ENCODE data around the gene PALB2.
A peak's percentile ranks its signal among the peaks of the same experiment; 100 is the strongest.

The PALB2 gene

DNA sequence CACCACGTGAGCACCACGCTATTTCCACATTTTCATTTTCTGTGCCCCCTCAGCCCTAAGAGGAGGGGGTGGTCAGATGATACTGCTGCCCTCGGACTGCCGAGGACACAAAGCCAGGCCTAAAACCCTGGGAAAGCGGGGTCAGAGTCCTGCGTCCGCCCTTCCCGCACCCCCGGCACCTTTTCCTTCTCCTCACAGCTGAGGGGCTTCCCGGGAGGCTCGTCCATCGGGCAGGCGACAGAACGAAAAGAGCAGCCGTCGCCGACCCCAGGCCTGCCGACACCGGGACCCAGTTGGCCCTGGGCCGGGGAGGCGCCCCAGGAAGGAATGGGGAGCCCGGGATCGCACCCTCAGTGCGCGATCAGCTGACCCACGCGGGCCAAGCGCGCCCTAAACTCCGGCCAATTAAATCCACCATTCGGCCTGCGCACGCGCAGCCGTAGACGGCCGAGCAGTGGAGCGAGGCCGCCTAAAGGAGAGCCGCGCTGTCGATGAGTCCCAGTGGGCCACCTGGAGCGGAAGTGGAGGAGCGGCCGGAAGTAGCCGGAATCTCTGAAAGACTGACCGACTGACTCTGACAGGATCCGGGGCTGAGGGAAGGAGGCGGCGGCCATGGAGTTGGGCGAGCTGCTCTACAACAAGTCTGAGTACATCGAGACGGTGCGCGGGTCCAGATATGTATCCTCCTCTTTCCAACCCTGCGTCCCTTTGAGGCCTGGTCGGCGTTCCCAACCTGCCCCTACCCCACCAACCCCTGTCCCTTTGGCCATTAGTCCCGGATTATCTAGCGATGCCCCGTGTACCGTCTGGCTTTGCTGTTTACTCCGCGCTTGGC lies at the start of gene PALB2, which contains the start of gene DCTN5:
Gene PALB2, minus strand, starts transcription at position 380 of the 835 bp plus-strand sequence. Its CDS starts 153 bp downstream, at position 227.
Gene DCTN5, plus strand, starts transcription at position 536 of the 835 bp plus-strand sequence. Its CDS starts 77 bp downstream, at position 613.
- DNase-seq (ENCODE audit: low read depth in 2 of 2): peak; percentile 85 to 86

DNA sequence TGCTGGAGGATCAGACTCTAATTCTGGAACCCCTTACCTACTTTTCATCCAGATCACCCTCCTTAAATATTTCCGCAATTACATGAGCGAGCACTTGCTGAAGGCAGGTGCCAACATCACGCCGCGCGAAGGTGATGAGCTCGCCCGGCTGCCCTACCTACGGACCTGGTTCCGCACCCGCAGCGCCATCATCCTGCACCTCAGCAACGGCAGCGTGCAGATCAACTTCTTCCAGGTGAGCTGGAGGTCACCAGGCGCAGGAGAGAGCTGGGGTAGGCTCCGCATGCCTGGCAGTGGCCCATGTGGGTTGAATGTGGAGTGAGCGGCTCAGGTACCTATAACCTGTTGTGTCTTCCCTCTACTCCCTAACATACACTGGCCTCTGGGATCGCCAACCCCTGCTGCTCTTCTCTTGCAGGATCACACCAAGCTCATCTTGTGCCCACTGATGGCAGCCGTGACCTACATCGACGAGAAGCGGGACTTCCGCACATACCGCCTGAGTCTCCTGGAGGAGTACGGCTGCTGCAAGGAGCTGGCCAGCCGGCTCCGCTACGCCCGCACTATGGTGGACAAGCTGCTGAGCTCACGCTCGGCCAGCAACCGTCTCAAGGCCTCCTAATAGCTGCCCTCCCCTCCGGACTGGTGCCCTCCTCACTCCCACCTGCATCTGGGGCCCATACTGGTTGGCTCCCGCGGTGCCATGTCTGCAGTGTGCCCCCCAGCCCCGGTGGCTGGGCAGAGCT lies 48.5 kb upstream of the PALB2 start:
- no peak for DNase-seq (ENCODE audit: low read depth in 2 of 2)

DNA sequence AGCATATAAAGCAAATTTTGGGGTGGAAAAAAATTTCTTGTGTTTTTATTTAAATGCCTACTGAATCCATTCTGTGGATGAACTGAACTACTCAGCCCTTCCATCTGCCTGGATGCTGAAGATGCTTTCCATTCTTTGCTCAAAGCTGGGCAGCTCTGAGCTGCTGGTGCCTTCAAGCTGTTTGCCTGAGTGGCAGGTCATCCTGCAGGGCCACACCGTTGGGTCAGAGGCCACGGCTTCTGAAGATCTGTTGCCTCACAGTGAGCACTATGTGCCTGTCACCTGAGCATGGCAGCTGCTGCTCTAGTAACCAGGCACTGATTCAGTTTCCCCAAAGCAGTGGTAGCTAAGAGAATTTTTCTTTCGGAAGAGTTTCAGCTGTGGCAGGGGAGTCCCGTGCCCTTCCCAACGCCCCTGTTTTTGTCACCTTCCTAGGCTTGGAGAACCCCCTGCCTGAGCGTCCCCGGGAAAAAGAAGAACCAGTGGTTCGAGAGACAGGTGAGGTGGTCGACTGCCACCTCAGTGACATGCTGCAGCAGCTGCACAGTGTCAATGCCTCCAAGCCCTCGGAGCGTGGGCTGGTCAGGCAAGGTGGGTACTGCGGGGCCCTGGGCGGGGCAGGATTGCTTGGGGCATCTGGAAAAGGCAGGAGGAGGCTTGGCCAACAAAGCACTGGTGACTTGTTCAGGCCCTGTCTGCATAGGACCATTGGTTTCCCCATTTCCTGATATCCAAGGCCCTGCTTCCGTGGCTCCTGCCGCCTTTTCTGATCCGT lies 46.1 kb upstream of the PALB2 start:
- DNase-seq (ENCODE audit: low read depth in 2 of 2): no peak

DNA sequence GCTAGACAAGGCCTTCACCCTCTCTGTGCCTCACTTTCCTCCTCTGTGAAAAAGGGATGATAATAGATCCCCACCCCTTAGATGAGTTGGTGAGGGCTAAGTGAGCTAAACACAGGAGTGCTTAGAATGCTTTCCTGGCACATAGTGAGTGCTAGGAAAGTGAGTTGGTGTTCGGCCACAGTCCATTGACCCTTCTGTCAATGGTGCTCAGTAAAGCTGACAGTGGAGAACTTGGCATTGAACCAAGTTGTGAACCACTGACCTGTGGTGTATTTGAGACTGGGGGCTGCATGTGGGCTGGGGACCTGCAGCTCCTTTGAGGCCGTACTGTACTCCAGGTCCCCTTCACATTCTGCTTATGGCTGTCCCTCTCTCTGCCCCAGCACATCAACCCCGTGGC lies 42.4 kb upstream of the PALB2 start:
- DNase-seq (ENCODE audit: low read depth in 2 of 2): no peak

DNA sequence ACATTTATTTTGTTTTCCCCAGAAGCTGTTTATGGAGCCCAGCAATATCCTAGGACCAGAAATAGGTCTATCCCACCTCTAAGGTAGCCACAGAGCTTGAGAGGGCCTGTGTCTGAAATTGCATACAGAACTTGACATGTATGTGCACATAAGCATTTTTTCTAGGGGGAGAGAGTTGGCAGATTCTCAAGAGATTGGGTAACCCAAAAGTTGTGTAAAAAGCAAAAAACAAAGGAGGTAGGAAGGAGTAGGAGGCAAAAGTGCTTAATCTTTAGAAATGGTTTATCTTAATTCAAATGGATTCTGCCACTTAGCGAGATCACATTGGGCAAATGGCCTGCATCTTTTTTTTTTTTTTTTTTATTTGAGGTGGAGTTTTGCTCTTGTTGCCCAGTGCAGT lies 41.1 kb upstream of the PALB2 start:
- DNase-seq (ENCODE audit: low read depth in 2 of 2): no peak

DNA sequence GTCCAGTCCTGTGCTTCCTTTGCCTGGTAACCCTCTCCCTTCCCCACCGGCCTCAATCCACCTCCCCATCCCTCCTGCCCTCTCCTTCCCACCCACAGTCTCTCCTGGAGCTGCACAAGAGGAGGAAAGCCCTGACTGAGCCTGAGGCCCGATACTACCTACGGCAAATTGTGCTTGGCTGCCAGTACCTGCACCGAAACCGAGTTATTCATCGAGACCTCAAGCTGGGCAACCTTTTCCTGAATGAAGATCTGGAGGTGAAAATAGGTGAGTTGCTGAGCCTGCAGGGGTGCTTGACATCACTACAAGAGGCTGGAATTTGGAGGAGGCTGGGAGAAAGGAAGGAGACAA lies 38.9 kb upstream of the PALB2 start:
- no peak for DNase-seq (ENCODE audit: low read depth in 2 of 2)

DNA sequence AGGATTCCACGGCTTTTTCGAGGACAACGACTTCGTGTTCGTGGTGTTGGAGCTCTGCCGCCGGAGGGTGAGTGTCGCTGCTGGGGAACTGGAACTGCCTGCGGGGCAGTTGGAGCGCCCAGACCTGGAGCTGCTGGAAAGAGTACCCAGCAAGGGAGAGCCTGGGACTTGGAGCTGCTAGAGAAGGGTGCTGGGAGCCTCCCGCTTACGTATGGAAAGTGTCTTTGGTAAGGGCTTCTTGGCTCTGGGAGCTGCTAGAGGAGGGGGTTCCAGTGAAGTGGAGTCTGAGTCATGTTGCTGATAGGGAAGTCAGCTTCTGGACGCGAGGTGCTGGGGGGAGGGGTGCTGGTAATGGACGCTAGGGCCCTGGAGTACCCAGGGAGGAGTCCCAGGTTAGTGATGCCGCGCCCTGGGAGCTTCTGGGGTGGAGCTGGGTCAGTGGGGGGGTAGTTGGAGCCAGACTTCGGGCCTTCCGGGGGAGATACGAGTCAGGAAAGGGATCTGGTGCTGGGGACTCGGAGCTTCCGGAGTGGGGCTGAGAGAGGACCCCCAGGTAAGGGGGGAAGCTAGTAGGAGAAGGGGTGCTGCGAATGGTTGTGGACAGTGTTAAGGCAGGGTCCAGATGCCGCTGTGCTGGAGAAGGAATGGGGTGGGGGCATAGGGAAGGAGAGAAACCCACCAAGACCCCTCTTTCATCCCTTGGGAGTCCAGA lies 38.3 kb upstream of the PALB2 start:
- no peak for DNase-seq (ENCODE audit: low read depth in 2 of 2)

DNA sequence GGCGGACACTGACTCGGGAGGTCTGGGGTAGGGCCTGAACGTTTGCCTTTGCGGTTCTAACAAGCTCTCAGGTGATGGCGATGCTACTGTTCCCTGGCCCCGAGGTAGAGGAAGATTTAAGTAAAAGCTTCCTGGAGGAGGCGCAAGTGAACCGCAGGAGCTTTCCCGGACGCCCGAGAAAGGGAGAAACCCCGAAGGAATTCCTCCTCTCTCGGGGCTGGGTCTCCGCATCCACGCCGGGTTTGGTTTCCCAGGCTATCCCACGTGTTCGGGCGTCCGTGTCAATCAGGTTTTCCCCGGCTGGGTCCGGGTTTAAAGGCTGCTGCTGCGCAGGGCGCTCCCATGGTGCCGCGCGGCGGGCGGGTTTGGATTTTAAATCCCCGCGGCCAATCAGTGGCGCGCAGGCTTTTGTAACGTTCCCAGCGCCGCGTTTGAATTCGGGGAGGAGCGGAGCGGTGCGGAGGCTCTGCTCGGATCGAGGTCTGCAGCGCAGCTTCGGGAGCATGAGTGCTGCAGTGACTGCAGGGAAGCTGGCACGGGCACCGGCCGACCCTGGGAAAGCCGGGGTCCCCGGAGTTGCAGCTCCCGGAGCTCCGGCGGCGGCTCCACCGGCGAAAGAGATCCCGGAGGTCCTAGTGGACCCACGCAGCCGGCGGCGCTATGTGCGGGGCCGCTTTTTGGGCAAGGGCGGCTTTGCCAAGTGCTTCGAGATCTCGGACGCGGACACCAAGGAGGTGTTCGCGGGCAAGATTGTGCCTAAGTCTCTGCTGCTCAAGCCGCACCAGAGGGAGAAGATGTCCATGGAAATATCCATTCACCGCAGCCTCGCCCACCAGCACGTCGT lies 37.5 kb upstream of the PALB2 start, which contains the start of gene PLK1:
Gene PLK1, plus strand, starts transcription at position 460 of the 844 bp plus-strand sequence. Its CDS starts 44 bp downstream, at position 504.
- peak; percentile 69 to 78 for DNase-seq (ENCODE audit: low read depth in 2 of 2)

DNA sequence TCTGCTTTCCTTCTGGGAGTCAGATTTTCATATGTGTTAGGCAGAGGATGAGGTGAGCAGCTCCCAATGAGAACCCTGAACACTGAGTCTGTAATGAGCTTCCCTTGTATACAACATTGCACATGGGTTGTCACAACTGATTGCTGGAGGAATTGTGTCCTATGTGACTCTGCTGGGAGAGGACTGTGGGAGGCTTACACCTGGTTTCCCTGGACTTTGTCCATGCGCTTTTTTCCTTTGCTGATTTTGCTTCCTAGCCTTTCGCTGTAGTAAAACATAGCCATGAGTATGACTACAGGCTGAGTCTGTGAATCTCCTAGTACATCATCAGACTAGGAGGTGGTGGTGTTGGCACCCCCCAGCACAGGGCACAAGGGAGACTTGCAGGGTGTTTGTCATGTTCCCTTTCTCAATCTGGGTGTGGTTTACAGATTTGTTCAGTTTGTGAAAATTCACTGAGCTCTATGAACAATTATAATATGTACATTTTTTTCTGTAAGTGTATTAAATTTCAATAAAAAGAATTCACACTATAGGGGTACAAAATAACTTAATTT lies 35.9 kb upstream of the PALB2 start:
- no peak for DNase-seq (ENCODE audit: low read depth in 2 of 2)

DNA sequence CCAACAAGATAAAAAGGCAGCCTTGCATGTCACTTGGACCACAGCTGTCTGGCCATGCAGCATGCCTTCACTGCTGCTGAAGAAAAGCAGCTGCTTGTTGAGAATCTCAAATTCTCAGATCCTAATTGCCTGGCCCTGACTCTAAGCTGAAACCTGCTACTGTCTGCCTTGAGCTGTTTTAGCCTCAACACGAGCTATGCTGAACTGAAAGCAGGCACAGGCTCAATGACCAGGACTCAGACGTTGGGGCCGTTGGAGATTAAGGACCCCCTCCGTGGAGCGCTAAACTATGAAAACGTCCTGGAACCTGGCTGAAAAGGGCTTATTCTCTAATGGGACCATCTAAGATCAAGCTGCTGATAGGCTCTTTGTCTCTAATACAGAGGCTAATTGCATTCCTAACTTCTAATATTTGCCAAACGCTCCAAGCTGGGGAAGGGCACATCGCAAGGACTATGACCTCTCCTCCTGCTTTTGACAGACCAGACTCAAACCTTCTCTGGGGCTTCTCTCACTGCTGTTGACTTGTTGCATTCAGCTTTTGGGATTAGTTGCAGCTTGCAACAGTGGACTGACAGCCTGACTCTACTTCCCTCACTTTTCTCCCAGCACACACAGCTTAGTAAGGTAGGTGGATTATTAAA lies 33.0 kb upstream of the PALB2 start:
- no peak for DNase-seq (ENCODE audit: low read depth in 2 of 2)

DNA sequence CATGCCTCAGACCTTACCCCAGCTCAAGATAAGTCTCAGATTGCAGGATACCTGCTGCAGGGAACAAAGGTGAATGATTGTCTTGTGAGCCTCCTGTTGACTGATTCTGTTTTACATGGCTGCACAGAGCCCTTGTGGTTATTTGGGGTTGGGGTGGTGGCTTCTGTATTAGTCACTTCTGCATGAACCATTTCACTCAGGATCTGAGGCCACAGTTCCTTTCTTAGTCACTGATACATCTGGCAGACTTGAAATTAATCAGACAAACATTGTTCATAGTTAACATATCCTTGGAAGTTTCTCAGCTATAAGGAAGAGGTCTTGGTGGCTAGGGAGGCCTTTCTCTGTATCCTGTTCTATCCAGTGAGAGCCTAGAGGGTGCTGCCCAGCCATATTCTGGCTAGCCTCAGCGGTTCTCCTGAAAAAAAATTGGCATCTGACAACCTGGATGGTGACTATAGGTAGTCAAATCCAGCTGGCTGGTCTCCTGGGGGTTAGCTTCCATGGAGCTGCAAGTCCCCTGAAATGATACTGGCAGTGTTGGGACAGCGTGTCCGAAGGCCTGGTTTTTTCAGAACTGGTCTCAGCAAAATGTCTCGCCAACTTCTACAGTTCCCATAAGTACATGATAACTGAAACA lies 29.1 kb upstream of the PALB2 start:
- peak in 1 of 2 donors; percentile 50 for DNase-seq (ENCODE audit: low read depth in 2 of 2)

DNA sequence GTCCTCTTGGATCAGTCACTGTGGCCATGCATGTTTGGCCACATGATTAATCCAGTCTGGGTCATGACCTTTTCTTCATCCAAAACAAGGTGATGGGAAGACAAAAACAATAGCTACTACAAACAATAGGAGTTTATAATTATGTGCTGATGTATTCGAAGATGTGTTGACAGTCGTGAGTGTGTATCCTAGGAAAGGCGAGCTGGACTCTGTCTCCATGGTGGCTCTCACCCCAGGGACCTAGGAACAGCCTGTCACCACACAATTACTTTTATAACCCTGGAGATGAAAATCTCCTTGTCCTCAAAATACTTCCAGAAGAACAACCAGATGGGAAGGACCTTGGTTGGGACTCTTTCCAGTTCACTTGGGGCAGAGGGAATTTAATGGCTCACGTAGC lies 27.8 kb upstream of the PALB2 start:
- DNase-seq (ENCODE audit: low read depth in 2 of 2): no peak

DNA sequence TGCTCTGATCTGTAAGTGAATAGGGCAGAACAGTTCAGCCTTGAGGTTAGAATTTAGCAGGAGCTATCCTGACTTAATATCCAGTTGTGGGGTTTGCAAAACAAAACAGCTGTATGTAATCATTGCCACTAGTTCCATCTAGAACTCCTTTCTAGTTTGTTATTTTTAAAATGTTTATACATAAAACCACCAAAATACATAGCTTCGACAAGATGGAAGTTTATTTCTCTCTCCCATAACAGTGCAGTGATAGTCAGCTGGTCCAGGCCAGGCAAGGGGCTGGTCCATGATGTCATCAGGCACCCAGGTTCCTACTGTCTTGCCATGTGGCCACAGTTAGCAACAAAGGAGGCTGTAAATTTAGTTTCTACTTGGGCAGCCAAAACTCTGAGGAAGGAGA lies 27.1 kb upstream of the PALB2 start:
- DNase-seq (ENCODE audit: low read depth in 2 of 2): no peak

DNA sequence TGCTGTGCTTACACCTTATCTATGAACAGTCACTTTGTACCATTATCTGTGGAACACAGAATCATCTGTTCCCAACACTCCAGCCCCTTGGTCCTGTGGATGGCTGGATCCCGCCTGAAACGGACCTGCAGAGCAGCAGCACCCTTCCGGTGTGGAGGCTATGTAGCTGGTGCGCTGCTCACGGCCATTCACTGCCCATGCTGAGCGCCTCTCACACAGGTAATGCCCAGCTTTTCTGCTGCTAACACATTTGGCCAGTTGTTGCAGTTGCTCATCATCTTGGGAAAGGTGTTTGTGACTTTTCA lies 26.2 kb upstream of the PALB2 start:
- no peak for DNase-seq (ENCODE audit: low read depth in 2 of 2)

DNA sequence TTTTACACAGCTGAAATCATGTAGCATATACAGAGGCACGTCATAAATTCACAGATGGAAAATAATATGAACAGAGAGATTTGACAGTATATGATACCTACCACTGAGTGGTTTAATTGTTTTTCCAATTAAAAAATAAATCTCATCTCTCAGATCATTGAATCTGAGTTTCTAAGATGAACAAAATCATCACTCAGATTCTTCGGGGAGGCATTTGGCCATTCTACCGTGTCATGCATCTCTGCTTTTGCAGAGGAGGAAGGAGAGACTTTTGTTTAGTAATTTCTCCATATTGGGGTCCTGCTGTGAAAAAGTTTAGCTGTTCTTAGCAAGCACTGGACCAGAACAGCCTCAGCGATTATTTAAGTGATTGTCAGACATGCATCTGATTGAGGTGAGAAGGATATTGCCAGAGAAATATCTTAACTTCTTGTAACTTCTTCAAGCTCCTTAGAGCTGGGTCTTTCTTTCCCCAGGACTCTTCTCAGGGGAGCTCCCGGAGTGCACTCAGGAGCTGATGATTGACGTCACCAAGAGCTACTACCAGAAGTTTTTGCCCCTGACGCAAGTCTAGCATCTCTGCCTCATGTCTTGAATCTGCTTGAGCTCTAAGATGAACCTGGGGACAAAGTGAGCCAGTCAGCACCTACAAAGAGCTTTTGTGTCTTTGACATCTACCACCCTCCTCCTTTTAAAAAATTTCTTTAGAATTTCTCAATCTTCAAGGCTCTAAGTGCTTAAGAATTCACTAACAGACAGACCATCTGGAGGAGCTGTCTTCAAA lies 25.7 kb upstream of the PALB2 start:
- DNase-seq (ENCODE audit: low read depth in 2 of 2): no peak

DNA sequence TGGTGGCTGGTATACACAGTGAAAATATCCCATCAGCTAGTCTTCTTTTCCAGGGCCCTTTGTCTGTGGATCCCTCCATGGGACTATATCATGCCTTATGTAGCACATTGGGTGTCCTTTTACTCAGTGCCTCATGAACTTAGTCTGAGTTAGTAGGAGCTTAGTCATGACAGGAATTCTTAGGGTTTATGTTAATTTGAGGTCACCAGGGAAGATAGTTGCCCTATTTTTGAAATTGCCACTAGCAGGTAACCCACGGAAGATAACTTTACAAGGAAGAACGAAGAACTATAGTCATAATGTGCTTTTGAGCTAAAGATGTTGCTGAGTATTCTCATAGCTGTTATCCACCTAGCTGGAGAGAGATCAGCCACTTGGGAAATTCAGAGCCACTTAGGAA lies 22.8 kb upstream of the PALB2 start:
- DNase-seq (ENCODE audit: low read depth in 2 of 2): no peak

DNA sequence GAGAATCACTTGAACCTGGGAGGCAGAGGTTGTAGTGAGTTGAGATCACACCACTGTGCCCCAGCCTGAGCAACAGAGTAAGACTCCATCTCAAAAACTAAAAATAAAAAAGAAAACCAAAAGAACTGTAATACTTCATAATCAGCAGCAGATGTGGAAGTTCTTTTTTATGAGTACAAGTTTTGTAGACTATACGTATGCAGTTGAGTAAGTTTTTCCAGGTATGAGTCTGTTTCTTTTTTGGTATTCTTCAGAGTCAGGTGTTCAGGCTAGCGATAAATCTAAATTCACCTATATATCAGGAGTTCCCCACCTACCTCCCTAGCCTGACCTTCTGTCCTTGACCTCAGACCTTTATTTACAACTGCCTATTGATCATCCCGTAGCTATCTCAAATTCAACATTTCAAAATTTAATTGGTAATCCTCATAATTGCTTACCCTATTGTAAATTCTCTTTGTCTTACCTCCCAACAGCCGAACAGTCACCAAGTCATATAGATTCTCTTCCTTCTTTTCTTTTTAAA lies 10.9 kb upstream of the PALB2 start:
- DNase-seq (ENCODE audit: low read depth in 2 of 2): no peak

DNA sequence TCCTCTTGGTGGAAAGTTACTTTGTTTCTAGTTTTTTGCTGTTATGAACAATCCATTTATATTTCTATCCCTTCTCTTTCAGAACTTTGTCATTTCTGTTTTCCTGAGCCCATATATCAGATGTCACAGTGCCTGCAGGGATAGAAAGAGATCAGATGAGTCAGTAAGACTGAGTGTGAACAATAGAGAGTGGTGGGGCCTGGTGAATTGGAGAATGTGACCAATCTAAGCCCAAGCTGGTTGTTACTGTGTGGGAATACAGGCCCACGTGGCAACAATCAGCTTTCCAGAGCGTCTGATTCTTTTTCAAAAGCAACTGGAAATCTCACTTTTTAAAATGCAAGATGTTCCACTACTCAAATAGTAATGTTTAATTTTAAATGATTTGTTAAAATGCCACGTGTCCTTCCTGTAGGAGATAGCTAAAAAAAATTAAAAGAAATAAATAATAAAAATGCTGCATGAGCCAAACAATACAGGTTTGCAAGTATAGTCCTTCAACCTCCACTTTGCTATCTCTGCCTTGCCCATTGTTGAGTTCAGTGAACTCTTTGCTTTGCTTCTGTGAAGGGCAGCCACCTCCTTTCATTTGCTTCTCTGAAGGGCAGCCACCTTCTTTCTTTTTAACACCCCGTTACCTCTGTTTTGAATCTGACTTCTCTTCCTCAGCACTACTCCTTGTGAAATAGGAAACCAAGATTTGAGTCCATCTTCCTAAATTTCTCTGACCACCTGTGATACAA lies 9.7 kb upstream of the PALB2 start:
- no peak for DNase-seq (ENCODE audit: low read depth in 2 of 2)
